HepG2 (cell line): ENCODE measurements around the gene STARD13. TPM values are rescaled to one million over a fixed set of nuclear protein-coding genes. Genes with fewer than 3 reads are reported as not detected.
"Not testable (repeated sequence)": the region's sequence is repeated elsewhere in the genome, so short reads cannot be mapped to it uniquely, and the experiment has no call there.

Experiments used
- ATAC-seq: fragments of 200-7000 bp; cut with Tn5 transposase; 3 replicates; pipeline ENCODE4 v1.9.1; 2020; ENCODE audit warnings: mild to moderate bottlenecking, moderate library complexity
- BruUV-seq: library from RNA; stranded (reverse); fragments of 400-500 nt; replicated peaks from 2 replicates; lab custom pipeline; 2021; lab: Mats Ljungman, UMichigan
- CTCF ChIA-PET: fragments of 300-600 bp; formaldehyde crosslinking; extraction: SDS; loops from one replicate; lab custom pipeline; 2021; ENCODE audit warnings: low total read pairs, inconsistent platforms, low intra/inter-chr PET ratio; lab: Yijun Ruan, JAX
- POLR2A ChIA-PET: fragments of 350-600 bp; sonication (Branson Sonifier 250); formaldehyde crosslinking; loops from one replicate; lab custom pipeline; 2020; ENCODE audit warnings: antibody characterized with exemption, inconsistent platforms; lab: Yijun Ruan, JAX
- DNase-seq: peaks from one replicate; pipeline ENCODE4 v3.0.0-alpha.2; 2015; ENCODE audit warnings: low spot score
- FAIRE-seq: peaks from 3 replicates; lab custom pipeline; 2011; peaks lifted over from hg19 to GRCh38; lab: Jason Lieb, UNC
- H2AFZ ChIP-seq: one replicate; pipeline ENCODE4 v1.6.1; 2011; ENCODE audit warnings: low read length, inconsistent platforms
- H3K27ac ChIP-seq: fragments of 300-600 bp; 3 replicates; pipeline ENCODE4 v1.8.0; 2011; ENCODE audit warnings: mixed run types, mild to moderate bottlenecking, mixed read lengths, low read length, inconsistent platforms; ENCODE audit not compliant: insufficient read depth; ENCODE audit errors: extremely low read length
- H3K27me3 ChIP-seq, 2 experiments: fragments of 200-600 bp in 1 of 2; 2 replicates in 1 of 2; 3 replicates in 1 of 2; pipeline versions ENCODE4 v1.6.0 to v1.8.0; 2011; ENCODE audit warnings: low read length in 2 of 2, mild to moderate bottlenecking in 2 of 2, moderate library complexity in 2 of 2, inconsistent platforms in 1 of 2; ENCODE audit not compliant: insufficient read depth in 2 of 2, control insufficient read depth in 1 of 2
- H3K36me3 ChIP-seq, 2 experiments: fragments of 200-600 bp in 1 of 2; replicated peaks in 1 of 2; 2 replicates in 1 of 2; 3 replicates in 1 of 2; pipeline versions ENCODE4 v1.5.1 to v1.8.0; 2011; ENCODE audit warnings: low read length in 2 of 2, inconsistent platforms in 1 of 2; ENCODE audit not compliant: insufficient read depth in 2 of 2, control insufficient read depth in 1 of 2
- H3K4me1 ChIP-seq: 2 replicates; pipeline ENCODE4 v1.5.1; 2012; ENCODE audit warnings: low read length, inconsistent platforms; ENCODE audit not compliant: insufficient read depth
- H3K4me2 ChIP-seq: 2 replicates; pipeline ENCODE4 v1.6.0; 2011; ENCODE audit warnings: low read depth, low read length, inconsistent platforms
- H3K4me3 ChIP-seq, 3 experiments: fragments of 200-600 bp in 1 of 3; sonication (generic), shearing (Covaris generic) in 1 of 3; replicated peaks in 1 of 3; 2 replicates each; pipeline ENCODE4 v1.5.1; 2011 to 2016; ENCODE audit warnings: low read length in 3 of 3, inconsistent platforms in 2 of 3, low read depth in 2 of 3, mild to moderate bottlenecking in 2 of 3, control low read depth in 1 of 3, mixed read lengths in 1 of 3; ENCODE audit not compliant: insufficient read depth in 1 of 3
- H3K79me2 ChIP-seq: one replicate; pipeline ENCODE4 v1.6.1; 2011; ENCODE audit warnings: low read length, inconsistent platforms; ENCODE audit not compliant: insufficient read depth
- H3K9ac ChIP-seq: 2 replicates; pipeline ENCODE4 v1.6.0; 2011; ENCODE audit warnings: mild to moderate bottlenecking, low read depth, low read length, inconsistent platforms; ENCODE audit not compliant: insufficient read depth
- H3K9me3 ChIP-seq: 2 replicates; pipeline ENCODE4 v1.5.1; 2012; ENCODE audit warnings: mild to moderate bottlenecking, low read length
- H4K20me1 ChIP-seq: 2 replicates; pipeline ENCODE4 v1.6.0; 2011; ENCODE audit warnings: inconsistent platforms, mild to moderate bottlenecking, low read length, moderate library complexity; ENCODE audit not compliant: insufficient read depth
- ARNT ChIP-seq: fragments of 450-650 bp; IDR thresholded peaks from 2 replicates; pipeline ENCODE4 v1.6.1; 2017
- FOSL2 ChIP-seq: sonication (generic); formaldehyde crosslinking; IDR thresholded peaks from 2 replicates; pipeline ENCODE4 v1.4.0; 2020; ENCODE audit warnings: missing genetic modification reagents
- HIVEP1 ChIP-seq: sonication (generic); formaldehyde crosslinking; IDR thresholded peaks from 2 replicates; pipeline ENCODE4 v1.4.0; 2020; ENCODE audit warnings: mild to moderate bottlenecking, missing genetic modification reagents
- NFKBIZ ChIP-seq: IDR thresholded peaks from 2 replicates; pipeline ENCODE4 v1.6.1; 2018; ENCODE audit warnings: missing genetic modification reagents, missing compliant biosample characterization
- NR2F1 ChIP-seq, 2 experiments: fragments of 450-650 bp in 1 of 2; formaldehyde crosslinking in 1 of 2; IDR thresholded peaks; 2 replicates each; pipeline versions ENCODE4 v1.5.0 to v1.6.1; 2016 to 2020; ENCODE audit warnings: mild to moderate bottlenecking in 1 of 2, missing compliant biosample characterization in 1 of 2, missing genetic modification reagents in 1 of 2, moderate library complexity in 1 of 2
- RFX1 ChIP-seq: fragments of 450-650 bp; IDR thresholded peaks from 2 replicates; pipeline ENCODE4 v1.6.1; 2017
- ZNF138 ChIP-seq: sonication (generic); formaldehyde crosslinking; IDR thresholded peaks from 2 replicates; pipeline ENCODE4 v1.5.0; 2020; ENCODE audit warnings: mild to moderate bottlenecking, low read depth, missing genetic modification reagents
- ZSCAN21 ChIP-seq: sonication (generic); formaldehyde crosslinking; IDR thresholded peaks from 2 replicates; pipeline ENCODE4 v1.8.0; 2022; ENCODE audit warnings: mild to moderate bottlenecking, missing genetic modification reagents, moderate library complexity, borderline replicate concordance
- WGBS: methylation state at CpG from one replicate; pipeline ENCODE4 v1.1.6; 2017; ENCODE audit warnings: low lambda C conversion rate; 5-methylcytosine and 5-hydroxymethylcytosine counted together
- in situ Hi-C: cut with HindIII; loops from 2 replicates; pipeline ENCODE4 v1.10.0; 2017; ENCODE audit warnings: low pct_unique_long_range_greater_than_20kb; ENCODE audit not compliant: extremely low pct_ligation_motif_present
- intact Hi-C: fragments of 100-400 bp; cut with micrococcal nuclease; formaldehyde crosslinking; loops from one replicate; pipeline ENCODE4 v1.10.0; 2022; ENCODE audit not compliant: unreplicated experiment
- polyA plus RNA-seq, 8 experiments: library from polyadenylated mRNA; depleted of rRNA in 3 of 8; stranded (reverse) in 7 of 8; unstranded in 1 of 8; fragments of >200 nt; fragmentation: Illumina TruSeq in 4 of 8; extraction: Trizol in 4 of 8; gene quantifications; 2 replicates each; pipeline versions ENCODE4 v1.2.1 to v1.2.3, GENCODE V29; 2011 to 2016; ENCODE audit warnings: low read depth in 4 of 8, missing spikeins in 1 of 8, mixed read lengths in 1 of 8; ENCODE audit not compliant: insufficient read depth in 1 of 8
- total RNA-seq, 5 experiments: library from RNA; depleted of rRNA; stranded (reverse); fragments of >200 nt; fragmentation: Illumina TruSeq; extraction: Trizol; gene quantifications; 2 replicates each; pipeline ENCODE4 v1.2.3, GENCODE V29; 2016; ENCODE audit warnings: low read depth in 1 of 5
- TF ChIP-seq, protein P1 (sequence below): IDR thresholded peaks from 2 replicates; pipeline ENCODE4 v1.4.0; 2020; ENCODE audit warnings: mild to moderate bottlenecking, missing genetic modification reagents
- TF ChIP-seq, protein P2 (sequence below): sonication (generic); formaldehyde crosslinking; IDR thresholded peaks from 2 replicates; pipeline ENCODE4 v1.5.0; 2020; ENCODE audit warnings: mild to moderate bottlenecking, missing genetic modification reagents

STARD13 gene
- total and polyA plus RNA-seq, 2 of the 13 experiments (the other 11 are each of a cell fraction or from before 2014, with no cell fraction given) = 12.8 to 14.3 TPM

DNA sequence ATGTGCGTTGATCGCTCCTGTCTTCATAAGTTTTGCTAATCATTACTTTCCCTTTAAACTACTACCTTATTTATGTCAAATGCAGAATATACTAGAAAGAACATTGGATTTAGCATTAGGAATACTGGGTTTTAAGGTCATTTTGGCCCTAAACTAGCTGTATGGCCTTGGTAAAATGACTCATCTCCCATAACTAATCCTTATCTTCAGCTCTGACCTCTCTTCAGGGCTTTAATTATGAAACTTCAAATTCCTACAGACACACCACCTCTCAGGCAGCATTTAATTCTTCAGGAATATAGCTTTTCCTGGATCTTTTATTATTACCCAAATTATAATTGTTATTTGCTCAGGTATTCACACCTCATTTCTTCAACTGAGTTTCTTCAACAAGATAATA lies 121.2 kb downstream of the STARD13 start (continued):
- TF ChIP-seq, protein P1, sequence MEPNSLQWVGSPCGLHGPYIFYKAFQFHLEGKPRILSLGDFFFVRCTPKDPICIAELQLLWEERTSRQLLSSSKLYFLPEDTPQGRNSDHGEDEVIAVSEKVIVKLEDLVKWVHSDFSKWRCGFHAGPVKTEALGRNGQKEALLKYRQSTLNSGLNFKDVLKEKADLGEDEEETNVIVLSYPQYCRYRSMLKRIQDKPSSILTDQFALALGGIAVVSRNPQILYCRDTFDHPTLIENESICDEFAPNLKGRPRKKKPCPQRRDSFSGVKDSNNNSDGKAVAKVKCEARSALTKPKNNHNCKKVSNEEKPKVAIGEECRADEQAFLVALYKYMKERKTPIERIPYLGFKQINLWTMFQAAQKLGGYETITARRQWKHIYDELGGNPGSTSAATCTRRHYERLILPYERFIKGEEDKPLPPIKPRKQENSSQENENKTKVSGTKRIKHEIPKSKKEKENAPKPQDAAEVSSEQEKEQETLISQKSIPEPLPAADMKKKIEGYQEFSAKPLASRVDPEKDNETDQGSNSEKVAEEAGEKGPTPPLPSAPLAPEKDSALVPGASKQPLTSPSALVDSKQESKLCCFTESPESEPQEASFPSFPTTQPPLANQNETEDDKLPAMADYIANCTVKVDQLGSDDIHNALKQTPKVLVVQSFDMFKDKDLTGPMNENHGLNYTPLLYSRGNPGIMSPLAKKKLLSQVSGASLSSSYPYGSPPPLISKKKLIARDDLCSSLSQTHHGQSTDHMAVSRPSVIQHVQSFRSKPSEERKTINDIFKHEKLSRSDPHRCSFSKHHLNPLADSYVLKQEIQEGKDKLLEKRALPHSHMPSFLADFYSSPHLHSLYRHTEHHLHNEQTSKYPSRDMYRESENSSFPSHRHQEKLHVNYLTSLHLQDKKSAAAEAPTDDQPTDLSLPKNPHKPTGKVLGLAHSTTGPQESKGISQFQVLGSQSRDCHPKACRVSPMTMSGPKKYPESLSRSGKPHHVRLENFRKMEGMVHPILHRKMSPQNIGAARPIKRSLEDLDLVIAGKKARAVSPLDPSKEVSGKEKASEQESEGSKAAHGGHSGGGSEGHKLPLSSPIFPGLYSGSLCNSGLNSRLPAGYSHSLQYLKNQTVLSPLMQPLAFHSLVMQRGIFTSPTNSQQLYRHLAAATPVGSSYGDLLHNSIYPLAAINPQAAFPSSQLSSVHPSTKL = 0 out of 2 replicates have a peak, but pooled peaks have one; percentile 40
- TF ChIP-seq FOSL2 (CRISPR knock-in tag) = peak; percentile 49; the same call in 1 of the 2 replicates
- TF ChIP-seq RFX1 = no peak
- no peak for TF ChIP-seq ZNF138 (CRISPR knock-in tag)
- TF ChIP-seq ZSCAN21 (CRISPR knock-in tag) = no peak
- TF ChIP-seq, protein P2, sequence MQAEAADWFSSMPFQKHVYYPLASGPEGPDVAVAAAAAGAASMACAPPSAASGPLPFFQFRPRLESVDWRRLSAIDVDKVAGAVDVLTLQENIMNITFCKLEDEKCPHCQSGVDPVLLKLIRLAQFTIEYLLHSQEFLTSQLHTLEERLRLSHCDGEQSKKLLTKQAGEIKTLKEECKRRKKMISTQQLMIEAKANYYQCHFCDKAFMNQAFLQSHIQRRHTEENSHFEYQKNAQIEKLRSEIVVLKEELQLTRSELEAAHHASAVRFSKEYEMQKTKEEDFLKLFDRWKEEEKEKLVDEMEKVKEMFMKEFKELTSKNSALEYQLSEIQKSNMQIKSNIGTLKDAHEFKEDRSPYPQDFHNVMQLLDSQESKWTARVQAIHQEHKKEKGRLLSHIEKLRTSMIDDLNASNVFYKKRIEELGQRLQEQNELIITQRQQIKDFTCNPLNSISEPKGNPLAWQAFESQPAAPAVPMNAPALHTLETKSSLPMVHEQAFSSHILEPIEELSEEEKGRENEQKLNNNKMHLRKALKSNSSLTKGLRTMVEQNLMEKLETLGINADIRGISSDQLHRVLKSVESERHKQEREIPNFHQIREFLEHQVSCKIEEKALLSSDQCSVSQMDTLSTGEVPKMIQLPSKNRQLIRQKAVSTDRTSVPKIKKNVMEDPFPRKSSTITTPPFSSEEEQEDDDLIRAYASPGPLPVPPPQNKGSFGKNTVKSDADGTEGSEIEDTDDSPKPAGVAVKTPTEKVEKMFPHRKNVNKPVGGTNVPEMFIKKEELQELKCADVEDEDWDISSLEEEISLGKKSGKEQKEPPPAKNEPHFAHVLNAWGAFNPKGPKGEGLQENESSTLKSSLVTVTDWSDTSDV (CRISPR knock-in tag) = no peak
- no peak for TF ChIP-seq ARNT
- no peak for TF ChIP-seq HIVEP1
- no peak for TF ChIP-seq NR2F1 (CRISPR knock-in tag; IDR thresholded peaks at IDR 0.05)
- TF ChIP-seq NFKBIZ = no peak

GRCh38 chr13:33162725-33163124 lies 122.8 kb downstream of the STARD13 start:
- H3K27ac ChIP-seq, DNase-seq, H2AFZ ChIP-seq, H3K4me3 ChIP-seq, BruUV-seq, ATAC-seq, POLR2A ChIA-PET, H3K4me2 ChIP-seq, H3K9ac ChIP-seq, FAIRE-seq, in situ Hi-C loops, CTCF ChIA-PET, H3K79me2 ChIP-seq, H3K27me3 ChIP-seq, intact Hi-C loops, H4K20me1 ChIP-seq: not testable (repeated sequence)
- Histone ChIP-seq H3K36me3 (peaks cover 9 to 47% of the 10 kb centered on the region in 2 experiments), H3K9me3 (peaks cover 14% of the 10 kb centered on the region), H3K4me1 (peaks cover 35% of the 10 kb centered on the region)
- WGBS = 97% methylated on average over 2 of the region's 2 CpGs
